GM18951 (cell line): ENCODE measurements around the gene CLMP.

Experiments
- POLR2A ChIP-seq: IDR thresholded peaks from 4 replicates; pipeline ENCODE4 v1.6.1; 2011; ENCODE audit warnings: mild to moderate bottlenecking; ENCODE audit not compliant: insufficient read length, insufficient read depth; ENCODE audit errors: extremely low read depth
- in situ Hi-C: fragments of 300-500 bp; cut with MboI; formaldehyde crosslinking; loops from one replicate; pipeline ENCODE4 v1.12.0; 2022; ENCODE audit warnings: low sequenced_read_pairs, mixed read lengths, inconsistent platforms; ENCODE audit not compliant: unreplicated experiment

CLMP gene

GRCh38 chr11:123230346-123230745 lies 35.3 kb upstream of the CLMP start:
- in situ Hi-C loops, result no loop called here
- TF ChIP-seq POLR2A, result no peak

GRCh38 chr11:123228496-123229163 lies 33.6 kb upstream of the CLMP start:
- in situ Hi-C loops, result no loop called here
- TF ChIP-seq POLR2A, result no peak

- in situ Hi-C loops, result no loop called here
- no peak for TF ChIP-seq POLR2A
These were observed 32.9 kb upstream of the CLMP start for GRCh38 chr11:123227763-123228495.

- in situ Hi-C loops, result no loop called here
- no peak for TF ChIP-seq POLR2A
These were observed 26.5 kb upstream of the CLMP start for GRCh38 chr11:123221584-123221983.

- in situ Hi-C loops, result no loop called here
- no peak for TF ChIP-seq POLR2A
These were observed 26.1 kb upstream of the CLMP start for GRCh38 chr11:123221096-123221561.

- in situ Hi-C loops, result no loop called here
- no peak for TF ChIP-seq POLR2A
These were observed 24.1 kb upstream of the CLMP start for GRCh38 chr11:123219066-123219690.

GRCh38 chr11:123218451-123218850 lies 23.4 kb upstream of the CLMP start:
- in situ Hi-C loops, result no loop called here
- TF ChIP-seq POLR2A, result no peak

- in situ Hi-C loops, result no loop called here
- TF ChIP-seq POLR2A, result no peak
These were observed 22.8 kb upstream of the CLMP start for GRCh38 chr11:123217897-123218296.

- no peak for TF ChIP-seq POLR2A
- in situ Hi-C loops, result no loop called here
These were observed 21.2 kb upstream of the CLMP start for GRCh38 chr11:123216249-123216648.

- TF ChIP-seq POLR2A, result no peak
- in situ Hi-C loops, result no loop called here
These were observed 19.9 kb upstream of the CLMP start for GRCh38 chr11:123214940-123215339.

- in situ Hi-C loops, result no loop called here
- TF ChIP-seq POLR2A, result no peak
These were observed 19.3 kb upstream of the CLMP start for GRCh38 chr11:123214396-123214795.

- in situ Hi-C loops, result no loop called here
- no peak for TF ChIP-seq POLR2A
These were observed 18.3 kb upstream of the CLMP start for GRCh38 chr11:123213307-123213771.

- in situ Hi-C loops, result no loop called here
- TF ChIP-seq POLR2A, result no peak
These were observed 17.4 kb upstream of the CLMP start for GRCh38 chr11:123212406-123212805.
